ENCODE results near the gene ACYP1.

DNA sequence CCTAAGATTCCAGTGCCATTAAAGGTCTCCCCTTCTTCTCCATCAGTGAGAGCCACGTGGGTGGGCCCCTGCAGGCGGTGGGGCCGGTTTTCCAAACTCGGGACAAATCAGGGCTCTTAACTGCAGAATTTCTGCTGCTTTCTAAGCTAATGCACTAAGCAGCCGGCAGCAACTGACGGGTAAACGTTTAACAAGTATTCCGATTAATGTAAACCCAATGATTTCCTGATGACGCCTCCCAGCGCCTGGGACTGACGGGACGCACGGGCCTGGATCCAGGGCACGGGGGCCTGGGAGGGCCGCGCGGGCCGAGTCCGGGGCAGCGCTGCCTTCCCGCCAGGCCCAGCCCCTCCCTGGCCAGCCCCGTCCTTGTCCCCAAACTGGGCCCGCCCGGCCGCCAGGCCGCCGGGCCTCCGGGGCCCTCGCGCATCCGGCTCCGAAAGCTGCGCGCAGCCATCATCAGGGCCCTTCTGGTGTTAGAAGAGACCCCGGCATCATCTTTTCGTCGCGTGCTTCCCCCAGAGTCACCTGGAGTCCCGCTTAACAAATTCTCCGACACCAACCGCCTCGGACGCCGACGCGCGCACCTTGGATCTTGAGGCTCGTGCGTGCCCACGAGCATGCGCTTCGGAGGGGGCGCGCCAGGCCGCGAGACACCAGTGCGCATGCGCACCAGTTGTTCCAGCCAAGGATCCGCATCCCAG lies 12.8 kb downstream of the ACYP1 start, which contains the start of gene MLH3:
- TF ChIP-seq, protein P1, sequence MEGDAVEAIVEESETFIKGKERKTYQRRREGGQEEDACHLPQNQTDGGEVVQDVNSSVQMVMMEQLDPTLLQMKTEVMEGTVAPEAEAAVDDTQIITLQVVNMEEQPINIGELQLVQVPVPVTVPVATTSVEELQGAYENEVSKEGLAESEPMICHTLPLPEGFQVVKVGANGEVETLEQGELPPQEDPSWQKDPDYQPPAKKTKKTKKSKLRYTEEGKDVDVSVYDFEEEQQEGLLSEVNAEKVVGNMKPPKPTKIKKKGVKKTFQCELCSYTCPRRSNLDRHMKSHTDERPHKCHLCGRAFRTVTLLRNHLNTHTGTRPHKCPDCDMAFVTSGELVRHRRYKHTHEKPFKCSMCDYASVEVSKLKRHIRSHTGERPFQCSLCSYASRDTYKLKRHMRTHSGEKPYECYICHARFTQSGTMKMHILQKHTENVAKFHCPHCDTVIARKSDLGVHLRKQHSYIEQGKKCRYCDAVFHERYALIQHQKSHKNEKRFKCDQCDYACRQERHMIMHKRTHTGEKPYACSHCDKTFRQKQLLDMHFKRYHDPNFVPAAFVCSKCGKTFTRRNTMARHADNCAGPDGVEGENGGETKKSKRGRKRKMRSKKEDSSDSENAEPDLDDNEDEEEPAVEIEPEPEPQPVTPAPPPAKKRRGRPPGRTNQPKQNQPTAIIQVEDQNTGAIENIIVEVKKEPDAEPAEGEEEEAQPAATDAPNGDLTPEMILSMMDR (IDR thresholded peaks at IDR 0.05), result no peak
- TF ChIP-seq, protein P2, sequence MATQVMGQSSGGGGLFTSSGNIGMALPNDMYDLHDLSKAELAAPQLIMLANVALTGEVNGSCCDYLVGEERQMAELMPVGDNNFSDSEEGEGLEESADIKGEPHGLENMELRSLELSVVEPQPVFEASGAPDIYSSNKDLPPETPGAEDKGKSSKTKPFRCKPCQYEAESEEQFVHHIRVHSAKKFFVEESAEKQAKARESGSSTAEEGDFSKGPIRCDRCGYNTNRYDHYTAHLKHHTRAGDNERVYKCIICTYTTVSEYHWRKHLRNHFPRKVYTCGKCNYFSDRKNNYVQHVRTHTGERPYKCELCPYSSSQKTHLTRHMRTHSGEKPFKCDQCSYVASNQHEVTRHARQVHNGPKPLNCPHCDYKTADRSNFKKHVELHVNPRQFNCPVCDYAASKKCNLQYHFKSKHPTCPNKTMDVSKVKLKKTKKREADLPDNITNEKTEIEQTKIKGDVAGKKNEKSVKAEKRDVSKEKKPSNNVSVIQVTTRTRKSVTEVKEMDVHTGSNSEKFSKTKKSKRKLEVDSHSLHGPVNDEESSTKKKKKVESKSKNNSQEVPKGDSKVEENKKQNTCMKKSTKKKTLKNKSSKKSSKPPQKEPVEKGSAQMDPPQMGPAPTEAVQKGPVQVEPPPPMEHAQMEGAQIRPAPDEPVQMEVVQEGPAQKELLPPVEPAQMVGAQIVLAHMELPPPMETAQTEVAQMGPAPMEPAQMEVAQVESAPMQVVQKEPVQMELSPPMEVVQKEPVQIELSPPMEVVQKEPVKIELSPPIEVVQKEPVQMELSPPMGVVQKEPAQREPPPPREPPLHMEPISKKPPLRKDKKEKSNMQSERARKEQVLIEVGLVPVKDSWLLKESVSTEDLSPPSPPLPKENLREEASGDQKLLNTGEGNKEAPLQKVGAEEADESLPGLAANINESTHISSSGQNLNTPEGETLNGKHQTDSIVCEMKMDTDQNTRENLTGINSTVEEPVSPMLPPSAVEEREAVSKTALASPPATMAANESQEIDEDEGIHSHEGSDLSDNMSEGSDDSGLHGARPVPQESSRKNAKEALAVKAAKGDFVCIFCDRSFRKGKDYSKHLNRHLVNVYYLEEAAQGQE (IDR thresholded peaks at IDR 0.05; ENCODE audit: insufficient read depth in 1 of 2, low read depth in 2 of 2, low read length in 1 of 2), result no peak
- TF ChIP-seq POLR2AphosphoS5 (IDR thresholded peaks at IDR 0.05; ENCODE audit: low read depth, low read length), result peak; percentile 87
